ENCODE measurements around the gene CCDC127.

GRCh38 chr5:204966-205670 is 12.8 kb downstream of the CCDC127 start:
- no peak for TF ChIP-seq CTCF (IDR thresholded peaks at IDR 0.05)
- no peak for TF ChIP-seq EZH2phosphoT487 (IDR thresholded peaks at IDR 0.05)
- no peak for TF ChIP-seq EZH2 (IDR thresholded peaks at IDR 0.05)
